Endometrium (tissue), 2 donors: ENCODE results near the gene GNA14.
"Not testable (repeated sequence)": the region's sequence is repeated elsewhere in the genome, so short reads cannot be mapped to it uniquely, and the experiment has no call there.

Experiments used
- FAIRE-seq: peaks from 2 replicates; lab custom pipeline; 2012; peaks lifted over from hg19 to GRCh38; lab: Jason Lieb, UNC
- donor health status: control.
- donor health status: control.

The GNA14 gene

DNA sequence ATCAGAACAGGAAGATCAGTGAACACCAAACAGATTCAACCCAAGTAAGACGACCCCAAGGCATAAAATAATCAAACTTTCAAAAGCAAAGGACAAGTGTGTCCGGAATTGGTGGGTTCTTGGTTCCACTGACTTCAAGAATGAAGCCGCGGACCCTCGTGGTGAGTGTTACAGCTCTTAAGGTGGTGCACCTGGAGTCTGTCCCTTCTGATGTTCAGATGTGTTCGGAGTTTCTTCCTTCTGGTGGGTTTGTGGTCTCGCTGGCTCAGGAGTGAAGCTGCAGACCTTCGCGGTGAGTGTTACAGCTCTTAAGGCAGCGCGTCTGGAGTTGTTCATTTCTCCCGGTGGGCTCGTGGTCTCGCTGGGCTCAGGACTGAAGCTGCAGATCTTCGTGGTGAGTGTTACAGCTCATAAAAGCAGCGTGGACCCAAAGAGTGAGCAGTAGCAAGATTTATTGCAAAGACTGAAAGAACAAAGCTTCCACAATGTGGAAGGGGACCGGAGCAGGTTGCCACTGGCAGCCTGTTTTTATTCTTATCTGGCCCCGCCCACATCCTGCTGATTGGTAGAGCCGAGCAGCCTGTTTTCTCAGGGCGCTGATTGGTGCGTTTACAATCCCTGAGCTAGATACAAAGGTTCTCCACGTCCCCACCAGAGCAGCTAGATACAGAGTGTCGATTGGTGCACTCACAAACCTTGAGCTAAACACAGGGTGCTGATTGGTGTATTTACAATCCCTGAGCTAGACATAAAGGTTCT lies 158.5 kb downstream of the GNA14 start:
- FAIRE-seq, result not testable (repeated sequence)

DNA sequence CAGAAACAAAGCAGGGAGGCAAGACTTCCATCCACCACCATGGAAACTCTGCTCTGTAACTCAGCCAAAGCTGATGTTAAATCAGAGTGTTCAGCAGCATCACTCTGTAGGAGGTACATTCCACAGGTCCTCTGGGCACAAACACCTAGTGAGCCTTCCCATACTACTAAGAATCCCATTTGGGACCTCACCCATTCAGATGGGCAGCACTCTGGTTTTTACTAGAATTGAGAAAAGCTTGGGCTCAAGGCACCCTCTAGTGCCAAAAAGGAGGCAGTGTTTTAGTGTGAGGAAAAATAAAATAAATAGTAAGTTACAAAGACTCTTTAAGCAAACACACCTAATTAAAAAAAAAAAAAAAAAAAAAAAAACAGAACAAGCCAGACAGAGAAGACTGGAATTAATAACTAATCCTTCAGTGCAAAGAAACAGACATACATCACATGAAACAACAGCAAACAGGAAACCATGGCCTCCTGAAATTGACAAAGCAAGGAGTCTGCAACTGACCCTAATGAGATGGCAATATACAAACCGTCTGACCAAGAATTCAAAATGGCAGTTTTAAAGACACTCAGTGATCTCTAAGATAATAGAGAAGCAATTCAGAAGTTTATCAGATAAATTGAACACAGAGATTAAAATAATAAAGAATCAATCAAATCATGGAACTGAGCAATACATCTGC lies 159.5 kb downstream of the GNA14 start:
- no peak for FAIRE-seq

DNA sequence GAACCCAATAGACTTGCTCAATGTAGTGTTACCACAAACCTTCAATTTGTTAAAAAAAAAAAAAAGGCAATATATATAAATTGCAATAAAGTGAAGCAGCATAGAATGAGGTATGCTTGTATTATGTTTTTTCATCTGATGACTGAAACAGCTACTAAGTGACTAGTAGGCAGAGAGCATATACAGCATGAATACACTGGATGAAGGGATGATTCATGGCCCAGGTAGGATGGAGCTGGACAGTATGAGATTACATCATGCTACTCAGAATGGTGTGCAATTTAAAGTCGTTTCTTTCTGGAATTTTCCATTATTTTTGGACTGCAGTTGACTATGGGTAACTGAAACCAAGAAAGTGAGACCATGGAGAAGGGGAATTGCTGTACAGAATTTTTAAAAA lies 161.2 kb downstream of the GNA14 start:
- no peak for FAIRE-seq

DNA sequence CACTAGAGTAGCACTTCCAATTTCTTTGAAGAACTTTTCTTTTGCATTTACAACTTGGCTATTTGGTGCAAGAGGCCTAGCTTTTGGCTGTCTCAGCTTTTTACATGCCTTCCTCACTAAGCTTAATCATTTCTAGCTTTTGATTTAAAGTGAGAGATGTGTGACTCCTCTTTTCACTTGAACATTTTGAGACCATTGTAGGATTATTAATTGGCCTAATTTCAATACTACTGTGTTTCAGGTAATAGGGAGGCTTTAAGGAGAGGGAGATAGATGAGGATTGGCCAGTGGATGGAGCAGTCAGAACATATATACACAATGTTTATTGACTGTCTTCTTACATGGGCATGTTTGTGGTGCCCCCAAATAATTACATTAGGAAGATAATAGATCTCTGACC lies 161.7 kb downstream of the GNA14 start:
- no peak for FAIRE-seq

GRCh38 chr9:77475641-77476473 lies 172.3 kb downstream of the GNA14 start:
- no peak for FAIRE-seq

GRCh38 chr9:77474936-77475335 lies 173.2 kb downstream of the GNA14 start:
- FAIRE-seq, result no peak

DNA sequence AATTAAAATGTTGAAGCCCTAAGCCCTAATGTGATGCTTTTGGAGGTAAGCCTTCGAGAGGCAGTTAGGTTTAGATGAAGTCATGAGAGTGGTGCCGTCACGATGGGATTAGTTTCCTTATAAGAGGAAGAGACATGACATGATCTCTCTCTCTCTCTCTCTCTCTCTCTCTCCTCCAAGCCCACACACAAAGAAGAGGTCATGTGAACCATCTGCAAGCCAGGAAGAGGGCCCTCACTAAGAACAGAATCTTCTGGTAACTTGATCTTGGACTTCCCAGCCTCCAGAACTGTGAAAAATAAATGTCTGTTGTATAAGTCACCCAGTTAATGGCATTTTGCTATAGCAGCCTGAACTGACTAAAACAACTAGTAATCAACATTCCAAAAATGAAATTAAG lies 175.5 kb downstream of the GNA14 start:
- FAIRE-seq, result no peak

DNA sequence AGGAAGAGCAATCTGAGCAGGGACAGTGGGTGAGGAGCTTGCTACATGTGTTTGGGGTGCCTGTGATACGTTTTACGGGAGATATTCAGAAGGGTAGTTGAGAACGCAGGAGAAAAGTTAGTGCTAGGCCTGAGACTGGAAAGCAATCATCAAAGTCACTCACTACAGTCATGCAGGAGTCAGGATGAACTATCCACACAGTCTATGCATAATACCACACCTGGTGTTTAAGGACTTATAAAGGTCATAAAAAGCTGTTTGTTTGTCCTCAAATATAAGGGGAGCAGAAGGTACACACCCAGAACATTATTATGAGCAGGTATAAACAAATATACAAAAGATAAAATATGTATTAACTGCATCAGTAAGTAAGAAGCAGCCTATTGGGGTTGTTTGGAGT lies 176.6 kb downstream of the GNA14 start:
- FAIRE-seq, result no peak

DNA sequence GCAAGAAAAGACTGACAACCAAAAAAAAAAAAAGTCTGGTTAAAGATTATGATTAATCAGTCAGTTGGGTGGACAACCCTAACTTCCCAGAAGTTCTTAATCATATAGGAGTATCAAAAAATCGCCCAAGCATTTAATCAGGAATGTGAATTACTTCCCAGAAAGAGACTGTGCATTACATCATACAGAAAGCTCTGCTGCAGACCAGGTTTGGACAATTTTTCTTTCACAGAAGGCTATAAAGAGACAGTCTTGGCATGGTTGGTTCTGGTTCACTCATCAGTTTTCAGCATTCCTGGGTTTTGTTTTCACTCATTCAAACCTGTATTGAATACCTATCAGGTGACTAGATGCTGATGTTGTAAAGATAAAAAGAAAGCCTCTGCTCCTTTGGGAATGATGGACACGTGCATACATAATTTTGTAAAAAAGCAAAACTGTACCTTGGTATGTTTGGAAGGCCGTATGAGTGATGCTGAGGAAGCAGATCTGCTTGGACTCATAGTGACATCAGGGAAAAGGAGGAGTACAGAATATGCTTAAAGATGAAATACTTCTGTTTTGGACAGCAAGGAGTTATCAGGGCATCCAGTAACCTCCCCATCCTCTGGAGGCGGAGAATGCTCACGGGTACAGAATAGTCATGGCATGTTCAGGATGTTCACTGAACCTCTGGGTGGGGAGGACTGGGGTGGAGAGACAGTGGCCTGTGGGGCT lies 178.4 kb downstream of the GNA14 start:
- FAIRE-seq, result no peak

GRCh38 chr9:77464661-77465060 lies 183.5 kb downstream of the GNA14 start:
- no peak for FAIRE-seq

DNA sequence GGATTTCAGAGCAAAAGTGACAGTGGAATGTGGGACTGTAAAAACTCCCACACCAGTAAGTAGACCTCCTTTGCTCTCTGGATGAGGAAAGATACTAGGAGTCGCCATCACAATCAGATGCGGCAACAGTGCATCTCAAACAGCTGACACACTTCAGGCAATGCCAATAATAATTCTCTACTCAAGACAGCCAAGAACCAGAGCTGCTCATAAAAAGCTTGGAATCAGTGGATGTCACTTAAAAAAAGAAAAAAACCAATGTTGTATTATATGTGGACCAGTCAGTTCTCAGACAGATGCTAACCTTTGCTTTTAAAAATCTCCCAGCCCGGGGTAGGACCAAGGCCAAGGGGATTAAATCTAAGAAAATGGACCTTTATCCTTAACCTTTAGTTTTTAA lies 185.0 kb downstream of the GNA14 start:
- no peak for FAIRE-seq

- no peak for FAIRE-seq
Measured at GRCh38 chr9:77462066-77462465, 186.1 kb downstream of the GNA14 start.

- no peak for FAIRE-seq
Measured at GRCh38 chr9:77460938-77461337, 187.2 kb downstream of the GNA14 start.

DNA sequence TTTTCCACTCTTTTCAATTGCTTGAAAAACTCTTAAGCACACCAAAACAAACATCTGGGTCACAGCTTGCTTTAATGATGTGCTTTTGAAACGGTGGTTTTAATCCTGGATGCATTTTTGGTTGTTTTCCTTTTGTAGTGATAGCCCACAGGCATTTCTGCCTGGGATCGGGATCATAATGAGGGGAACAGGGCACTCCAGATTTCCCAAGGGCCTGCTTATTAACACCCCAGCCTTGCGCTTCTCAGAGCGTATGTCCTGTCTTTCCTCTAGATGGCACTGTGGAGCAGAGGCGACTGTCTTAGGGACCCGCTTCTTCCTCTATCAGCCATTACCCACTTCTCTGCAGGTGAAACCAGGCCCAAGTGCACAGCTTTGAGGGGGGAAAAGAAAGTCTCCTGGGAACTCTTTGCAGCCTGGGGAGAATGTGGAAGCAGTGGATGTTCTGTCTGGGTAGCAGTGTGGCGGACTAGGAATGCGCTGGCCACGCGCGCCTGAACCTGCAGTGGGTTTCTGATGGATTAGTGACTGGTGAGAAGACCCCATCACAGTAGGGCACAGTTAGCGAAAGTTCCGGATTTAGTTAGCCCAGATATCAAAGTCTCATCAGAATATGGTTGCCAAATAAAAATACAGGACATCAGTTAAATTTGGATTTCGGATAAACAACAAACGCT lies 190.1 kb downstream of the GNA14 start:
- peak; percentile 92 for FAIRE-seq

DNA sequence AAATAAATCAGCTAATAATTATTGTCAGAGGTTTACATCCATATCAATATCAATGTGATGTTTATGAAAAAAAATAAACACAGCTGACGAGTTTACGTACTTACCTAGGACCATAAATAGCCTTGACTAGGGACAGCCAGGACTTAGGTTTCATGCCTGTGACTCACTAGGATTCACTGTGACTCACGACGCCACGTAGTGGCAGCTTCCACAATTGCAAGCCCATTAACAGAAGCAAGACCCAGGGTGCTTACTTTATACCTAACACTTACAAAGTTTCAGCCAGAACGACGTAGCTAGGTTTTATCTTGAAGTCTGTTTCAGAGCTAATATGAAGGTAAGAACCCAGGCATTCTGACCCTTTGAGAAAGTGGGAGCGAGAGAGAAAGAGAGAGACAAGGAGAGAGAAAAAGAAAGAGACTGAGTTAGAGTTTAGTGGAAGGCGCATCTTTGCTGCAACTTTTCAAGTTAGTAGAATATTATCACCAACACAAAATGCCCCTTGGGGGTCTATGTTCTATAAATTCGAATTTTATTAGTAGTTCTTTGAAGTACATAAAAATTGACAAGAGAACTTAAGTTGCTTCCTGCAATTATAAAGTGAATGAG lies 191.2 kb downstream of the GNA14 start:
- FAIRE-seq, result peak; percentile 82

DNA sequence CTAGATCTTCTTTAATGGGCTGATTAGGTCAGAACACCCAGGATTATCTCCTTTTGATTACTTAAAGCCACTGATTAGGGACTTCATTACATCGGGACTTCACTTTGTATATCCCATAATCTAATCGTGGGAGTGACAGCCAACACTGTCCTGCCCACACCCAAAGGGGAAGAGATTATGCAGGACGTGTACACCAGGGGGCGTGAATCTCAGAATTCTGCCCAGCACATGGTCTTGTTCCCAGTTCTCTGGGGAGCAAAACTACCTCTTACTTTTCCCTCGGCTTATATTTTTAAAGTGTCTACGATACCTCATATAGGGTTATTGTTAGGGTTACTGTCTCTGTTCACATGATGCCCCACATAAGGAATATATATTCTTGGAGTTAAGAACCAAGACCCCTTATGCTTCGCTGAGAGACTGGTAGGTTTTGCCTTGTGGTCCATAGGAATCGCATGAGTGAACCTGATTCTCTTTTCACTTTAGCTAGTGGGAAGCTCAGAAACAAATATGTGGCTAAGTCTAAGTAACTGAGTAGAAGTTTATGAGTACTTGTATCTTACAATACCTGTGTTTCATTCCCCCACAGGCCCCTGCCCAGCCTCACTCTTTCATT lies 192.7 kb downstream of the GNA14 start:
- no peak for FAIRE-seq

DNA sequence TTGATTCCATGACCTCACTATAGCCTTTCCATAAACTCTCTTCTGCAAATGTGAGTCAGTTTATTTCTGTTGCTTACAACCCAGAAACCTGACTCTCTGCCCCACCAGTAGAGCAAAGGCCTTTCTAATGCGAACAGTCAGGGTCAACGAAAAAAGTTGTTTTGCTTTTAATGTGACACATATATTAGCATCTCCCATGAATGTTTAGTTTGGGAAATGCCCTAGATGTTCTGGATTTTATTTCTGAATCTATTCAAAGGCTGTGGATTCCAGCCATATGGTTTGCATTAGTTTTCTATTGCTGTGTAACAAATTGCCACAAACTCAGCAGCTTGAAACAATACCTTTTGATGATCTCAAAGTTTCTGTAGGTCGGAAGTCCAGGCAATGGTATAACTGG lies 193.5 kb downstream of the GNA14 start:
- no peak for FAIRE-seq

DNA sequence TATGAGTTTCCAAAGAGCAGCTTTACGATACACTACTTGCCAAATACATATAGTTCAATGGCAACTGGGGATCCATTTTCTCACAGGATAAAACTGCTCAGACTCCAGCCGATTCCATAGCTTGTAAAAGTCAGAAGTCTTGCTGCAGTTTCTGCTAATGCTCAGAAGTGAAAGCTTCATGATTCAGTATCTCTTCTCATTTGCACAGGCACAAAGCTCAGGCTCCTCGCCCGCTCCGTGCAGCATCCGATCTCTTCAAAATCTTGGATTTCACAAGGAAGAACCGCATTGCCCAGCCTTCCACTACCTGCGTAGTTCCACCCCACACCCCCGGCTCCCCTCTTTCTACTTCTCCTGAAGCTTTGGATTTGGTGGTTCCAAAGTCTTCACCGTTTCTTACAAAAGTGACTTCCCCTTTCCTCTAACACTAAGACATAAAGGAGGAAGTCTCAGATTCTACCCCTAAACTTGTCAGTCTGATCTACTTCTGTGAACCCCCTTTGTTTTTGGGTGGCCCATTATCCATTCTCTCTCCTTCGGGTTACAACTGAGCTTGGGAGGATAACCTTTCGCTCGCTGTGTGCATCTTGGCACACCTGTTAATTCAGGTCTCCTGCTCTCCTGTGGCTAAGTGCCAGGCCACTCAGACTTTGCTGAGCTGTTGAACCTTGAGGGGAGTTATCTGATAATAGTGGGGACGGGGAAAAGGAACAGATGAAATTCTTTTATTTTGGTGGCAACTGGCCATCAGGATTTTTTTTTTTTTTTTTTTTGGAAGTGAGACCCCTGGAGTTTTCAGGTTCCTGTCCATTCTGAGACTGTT lies 194.1 kb downstream of the GNA14 start:
- no peak for FAIRE-seq

GRCh38 chr9:77451507-77451906 lies 196.6 kb downstream of the GNA14 start:
- FAIRE-seq, result no peak

DNA sequence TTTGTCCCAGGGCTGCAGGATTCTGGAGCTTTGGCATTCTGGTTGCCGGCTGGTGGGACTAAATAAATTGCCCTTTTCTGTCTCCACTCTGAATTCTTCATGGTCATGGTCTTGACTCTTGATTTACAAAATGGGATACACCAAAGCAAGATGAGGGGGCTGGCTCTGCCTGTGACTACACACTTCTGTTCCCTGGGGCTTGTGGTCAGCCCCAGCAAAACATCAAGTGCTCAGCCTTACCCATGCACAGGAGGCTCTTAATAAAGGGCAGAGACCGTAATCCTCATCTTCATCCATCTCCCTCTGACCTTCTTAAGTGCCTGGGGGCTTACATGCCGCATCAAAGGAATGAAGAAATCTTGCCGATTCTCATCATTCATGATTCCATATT lies 198.0 kb downstream of the GNA14 start:
- FAIRE-seq, result no peak
